Vagina (tissue), 2 donors: Measurements from ENCODE around the gene RNF215. TPM values are rescaled to one million over a fixed set of nuclear protein-coding genes. Genes with fewer than 3 reads are reported as not detected.

Experiments used
- DNase-seq, 2 donors: peaks; one replicate each; pipeline ENCODE4 v3.0.0-alpha.2; 2017; ENCODE audit errors: extremely low spot score in 2 of 2
- H3K27ac ChIP-seq: fragments of 200-600 bp; sonication (generic); one replicate; pipeline ENCODE4 v1.5.1; 2019
- H3K27me3 ChIP-seq: fragments of 200-600 bp; sonication (generic); one replicate; pipeline ENCODE4 v1.5.1; 2019
- H3K36me3 ChIP-seq, 2 donors: fragments of 200-600 bp; sonication (generic); one replicate each; pipeline ENCODE4 v1.5.1; 2017 to 2019
- H3K4me1 ChIP-seq: fragments of 200-600 bp; sonication (generic); one replicate; pipeline ENCODE4 v1.5.1; 2019
- H3K4me3 ChIP-seq, 2 donors: fragments of 200-600 bp; sonication (generic); 1 replicate in 1 of 2; 2 replicates in 1 of 2; pipeline ENCODE4 v1.5.1; 2016 to 2019
- H3K9me3 ChIP-seq: fragments of 200-600 bp; sonication (generic); one replicate; pipeline ENCODE4 v1.5.1; 2019
- CTCF ChIP-seq, 3 experiments: fragments of 450-650 bp in 2 of 3; fragments of 200-600 bp in 1 of 3; sonication (generic) in 1 of 3; IDR thresholded peaks; one replicate each; pipeline ENCODE4 v1.5.1; 2017 to 2019; ENCODE audit warnings: antibody characterized with exemption in 3 of 3, mild to moderate bottlenecking in 2 of 3, moderate library complexity in 2 of 3
- POLR2A ChIP-seq, 2 donors: fragments of 450-650 bp; IDR thresholded peaks; one replicate each; pipeline ENCODE4 v1.6.1; 2017; ENCODE audit warnings: antibody characterized with exemption in 2 of 2, mild to moderate bottlenecking in 2 of 2, moderate library complexity in 2 of 2
- POLR2AphosphoS5 ChIP-seq, 2 donors: sonication (generic); formaldehyde crosslinking; IDR thresholded peaks; one replicate each; pipeline ENCODE4 v1.9.0; 2017; ENCODE audit warnings: antibody characterized with exemption in 2 of 2, mild to moderate bottlenecking in 2 of 2, low read depth in 1 of 2; ENCODE audit not compliant: insufficient read depth in 1 of 2
- intact Hi-C: fragments of 100-400 bp; cut with DNase I; formaldehyde crosslinking; loops from one replicate; pipeline ENCODE4 v1.15.1; 2023
- total RNA-seq: library from RNA; depleted of rRNA; stranded (reverse); fragments of >200 nt; gene quantifications from one replicate; pipeline ENCODE4 v1.2.3, GENCODE V29; 2016

Gene RNF215
- total RNA-seq, 1 donor from 2014 or later: 17.4 TPM

DNA sequence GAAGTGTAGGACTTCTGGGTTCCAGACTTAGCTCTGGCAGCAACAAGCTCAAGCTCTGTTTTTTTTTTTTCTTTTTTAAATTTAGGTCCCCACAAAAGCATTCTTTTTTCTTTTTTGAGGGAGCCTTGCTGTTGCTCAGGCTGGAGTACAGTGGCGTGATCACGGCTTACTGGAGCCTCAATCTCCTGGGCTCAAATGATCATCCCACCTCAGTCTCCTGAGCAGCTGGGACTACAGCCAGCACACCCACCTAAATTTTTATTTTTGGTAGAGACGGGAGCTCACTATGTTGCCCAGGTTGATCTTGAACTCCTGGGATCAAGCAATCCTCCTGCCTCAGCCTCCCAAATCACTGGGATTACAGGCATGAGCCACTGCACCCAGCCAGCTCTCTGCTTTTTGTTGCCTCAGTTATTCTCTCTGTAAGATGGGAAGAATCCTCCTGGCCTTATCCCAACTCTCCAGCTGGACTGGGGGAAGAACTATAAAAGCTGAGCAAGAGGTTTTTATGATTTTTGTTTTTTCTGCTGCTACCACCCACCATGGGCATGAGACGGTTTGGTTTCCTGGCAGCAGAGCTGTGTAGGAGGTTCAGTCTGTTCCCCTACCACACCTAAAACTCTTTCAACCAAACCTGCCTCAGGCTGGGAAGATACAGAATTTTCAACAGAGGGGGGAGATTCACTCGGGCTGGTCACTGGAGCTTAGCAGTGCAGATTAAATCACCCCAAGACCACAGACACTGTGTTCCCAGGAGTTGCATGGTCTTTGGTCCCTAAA is 26.7 kb upstream of the RNF215 start:
- intact Hi-C loops: no loop called here
- no peak for TF ChIP-seq POLR2A (IDR thresholded peaks at IDR 0.05)
- TF ChIP-seq POLR2AphosphoS5 (IDR thresholded peaks at IDR 0.05; ENCODE audit: insufficient read depth in 1 of 2, low read depth in 1 of 2): no peak
- TF ChIP-seq CTCF (IDR thresholded peaks at IDR 0.05): no peak
- Histone ChIP-seq H3K27ac (no peak overlapping the region), H3K9me3 (no peaks in the 10 kb centered on the region), H3K27me3 (no peaks in the 10 kb centered on the region), H3K4me1 (no peaks in the 10 kb centered on the region), H3K4me3 (no peak overlapping the region), H3K36me3 (peaks cover 0 to 58% of the 10 kb centered on the region in 2 donors)
- no peak for DNase-seq

DNA sequence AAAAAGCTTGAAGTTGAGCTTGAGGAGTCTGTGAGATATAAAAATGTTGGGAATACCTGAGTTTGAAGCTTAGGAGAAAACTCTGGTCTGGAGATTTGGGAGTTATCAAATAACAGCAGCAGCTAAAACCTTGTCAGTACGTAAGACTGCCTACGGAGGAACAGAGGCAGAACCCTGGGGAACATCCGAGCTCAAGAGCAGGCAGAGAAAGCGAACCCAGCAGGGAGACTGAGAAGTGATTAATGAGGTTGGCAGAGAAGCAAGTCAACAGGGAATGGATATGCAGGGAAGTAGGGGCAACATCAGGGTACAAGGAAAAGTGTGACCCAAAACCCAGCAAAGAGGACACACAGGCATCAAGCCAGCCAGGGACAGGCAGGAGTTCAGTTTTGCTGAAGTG is 25.8 kb upstream of the RNF215 start:
- Histone ChIP-seq H3K36me3 (peaks cover 0 to 56% of the 10 kb centered on the region in 2 donors), H3K4me1 (no peaks in the 10 kb centered on the region), H3K4me3 (no peak overlapping the region), H3K27ac (no peak overlapping the region), H3K9me3 (no peaks in the 10 kb centered on the region), H3K27me3 (no peaks in the 10 kb centered on the region)
- intact Hi-C loops: no loop called here
- DNase-seq: no peak
- TF ChIP-seq CTCF (IDR thresholded peaks at IDR 0.05) (no peak), POLR2A (IDR thresholded peaks at IDR 0.05) (no peak)

DNA sequence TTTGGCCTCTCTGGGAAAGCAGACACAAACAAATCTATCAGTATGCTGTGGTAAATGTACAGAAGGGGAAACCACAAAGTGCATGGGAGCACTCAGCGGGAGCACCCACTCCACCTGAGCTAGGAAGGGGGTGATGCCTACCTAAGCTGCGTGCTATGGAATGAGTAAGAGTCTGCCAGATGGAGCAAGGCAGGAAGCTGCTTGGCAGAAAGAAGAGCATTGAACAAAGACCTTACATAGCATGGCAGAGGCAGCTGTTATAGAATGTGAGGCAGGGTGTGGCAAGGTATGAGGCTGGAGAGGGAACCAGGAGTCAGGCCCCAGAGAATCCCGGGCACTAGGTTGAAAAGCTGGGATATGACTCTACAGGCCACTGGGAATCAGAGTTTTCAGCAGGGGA is 24.6 kb upstream of the RNF215 start:
- DNase-seq: no peak
- H3K27me3 ChIP-seq: no peaks in the 10 kb centered on the region
- H3K9me3 ChIP-seq: no peaks in the 10 kb centered on the region
- no peak overlapping the region for H3K4me3 ChIP-seq
- H3K4me1 ChIP-seq: no peaks in the 10 kb centered on the region
- H3K36me3 ChIP-seq: peaks cover 0 to 55% of the 10 kb centered on the region in 2 donors
- no peak for TF ChIP-seq POLR2AphosphoS5 (IDR thresholded peaks at IDR 0.05; ENCODE audit: insufficient read depth in 1 of 2, low read depth in 1 of 2)
- no peak for TF ChIP-seq POLR2A (IDR thresholded peaks at IDR 0.05)
- TF ChIP-seq CTCF (IDR thresholded peaks at IDR 0.05): no peak
- no peak overlapping the region for H3K27ac ChIP-seq
- intact Hi-C loops: no loop called here

- Histone ChIP-seq H3K4me3 (no peak overlapping the region), H3K27ac (no peak overlapping the region), H3K4me1 (no peaks in the 10 kb centered on the region), H3K9me3 (no peaks in the 10 kb centered on the region), H3K36me3 (peaks cover 0 to 41% of the 10 kb centered on the region in 2 donors), H3K27me3 (no peaks in the 10 kb centered on the region)
- TF ChIP-seq POLR2A (IDR thresholded peaks at IDR 0.05): no peak
- no peak for TF ChIP-seq CTCF (IDR thresholded peaks at IDR 0.05)
- TF ChIP-seq POLR2AphosphoS5 (IDR thresholded peaks at IDR 0.05; ENCODE audit: insufficient read depth in 1 of 2, low read depth in 1 of 2): no peak
- no peak for DNase-seq
- intact Hi-C loops: no loop called here
These were observed 21.3 kb upstream of the RNF215 start for GRCh38 chr22:30408388-30409102.

- Histone ChIP-seq H3K27me3 (no peaks in the 10 kb centered on the region), H3K4me3 (no peak overlapping the region), H3K4me1 (no peaks in the 10 kb centered on the region), H3K27ac (no peak overlapping the region), H3K36me3 (peaks cover 0 to 32% of the 10 kb centered on the region in 2 donors), H3K9me3 (no peaks in the 10 kb centered on the region)
- DNase-seq: no peak
- intact Hi-C loops: no loop called here
- no peak for TF ChIP-seq POLR2AphosphoS5 (IDR thresholded peaks at IDR 0.05; ENCODE audit: insufficient read depth in 1 of 2, low read depth in 1 of 2)
These were observed 19.2 kb upstream of the RNF215 start for GRCh38 chr22:30406400-30406799.
